Hepatocyte (in vitro differentiated cells): ENCODE measurements around the gene AGAP1. TPM values are rescaled to one million over a fixed set of nuclear protein-coding genes. Genes with fewer than 3 reads are reported as not detected.

Experiments used
- DNase-seq: peaks from one replicate; pipeline ENCODE4 v3.0.0-alpha.2; 2016; ENCODE audit warnings: low spot score
- H2AFZ ChIP-seq: fragments of 200-600 bp; sonication (generic); 2 replicates; pipeline ENCODE4 v1.6.0; 2016; ENCODE audit warnings: antibody characterized with exemption, mild to moderate bottlenecking
- H3K27ac ChIP-seq: fragments of 200-600 bp; sonication (generic); 2 replicates; pipeline ENCODE4 v1.5.1; 2016; ENCODE audit warnings: mild to moderate bottlenecking
- H3K27me3 ChIP-seq: fragments of 200-600 bp; sonication (generic); 2 replicates; pipeline ENCODE4 v1.6.1; 2016
- H3K36me3 ChIP-seq: fragments of 200-600 bp; sonication (generic); replicated peaks from 2 replicates; pipeline ENCODE4 v1.5.1; 2016; ENCODE audit warnings: low read depth; ENCODE audit not compliant: insufficient read depth
- H3K4me1 ChIP-seq: fragments of 200-600 bp; sonication (generic); 2 replicates; pipeline ENCODE4 v1.5.1; 2016; ENCODE audit warnings: mild to moderate bottlenecking, moderate library complexity; ENCODE audit not compliant: insufficient read depth
- H3K4me2 ChIP-seq: fragments of 200-600 bp; sonication (generic); 2 replicates; pipeline ENCODE4 v1.6.0; 2016
- H3K4me3 ChIP-seq: fragments of 200-600 bp; sonication (generic); 2 replicates; pipeline ENCODE4 v1.5.1; 2016; ENCODE audit warnings: mild to moderate bottlenecking
- H3K79me2 ChIP-seq: fragments of 200-600 bp; sonication (generic); 2 replicates; pipeline ENCODE4 v1.6.0; 2017; ENCODE audit warnings: mild to moderate bottlenecking
- H3K9me2 ChIP-seq: fragments of 200-600 bp; sonication (generic); replicated peaks from 2 replicates; pipeline ENCODE4 v1.6.0; 2017; ENCODE audit warnings: mild to moderate bottlenecking; ENCODE audit not compliant: insufficient read depth
- H3K9me3 ChIP-seq: fragments of 200-600 bp; sonication (generic); 2 replicates; pipeline ENCODE4 v1.5.1; 2016; ENCODE audit warnings: low read depth, mild to moderate bottlenecking
- H4K20me1 ChIP-seq: fragments of 200-600 bp; sonication (generic); 2 replicates; pipeline ENCODE4 v1.6.0; 2016; ENCODE audit warnings: mild to moderate bottlenecking; ENCODE audit not compliant: insufficient read depth, poor library complexity, severe bottlenecking
- CTCF ChIP-seq: fragments of 200-600 bp; sonication (generic); IDR thresholded peaks from 2 replicates; pipeline ENCODE4 v1.5.1; 2016; ENCODE audit warnings: antibody characterized with exemption, mild to moderate bottlenecking; ENCODE audit not compliant: poor library complexity
- EZH2 ChIP-seq: fragments of 200-600 bp; sonication (generic); IDR thresholded peaks from 2 replicates; pipeline ENCODE4 v1.6.1; 2016; ENCODE audit warnings: antibody characterized with exemption, mild to moderate bottlenecking, borderline replicate concordance
- EZH2phosphoT487 ChIP-seq: fragments of 200-600 bp; sonication (generic); IDR thresholded peaks from one replicate; pipeline ENCODE4 v1.6.1; 2018; ENCODE audit warnings: antibody characterized with exemption, mild to moderate bottlenecking, low read depth, moderate library complexity; ENCODE audit not compliant: unreplicated experiment, severe bottlenecking
- WGBS: methylation state at CpG from one replicate; pipeline ENCODE4 v1.1.6; 2016; ENCODE audit warnings: low lambda C conversion rate; ENCODE audit errors: missing lambda C conversion rate; 5-methylcytosine and 5-hydroxymethylcytosine counted together
- polyA plus RNA-seq: library from polyadenylated mRNA; unstranded; fragments of >200 nt; fragmentation: Nextera tagmentation; extraction: Ambion mirVana; gene quantifications from 2 replicates; pipeline ENCODE4 v1.2.1, GENCODE V29; 2016
- total RNA-seq: library from RNA; depleted of rRNA; stranded (reverse); fragments of >200 nt; gene quantifications from 2 replicates; pipeline ENCODE4 v1.2.3, GENCODE V29; 2014

Gene AGAP1
- total and polyA plus RNA-seq, 2 experiments from 2014 or later: 12.1 to 20.0 TPM

DNA sequence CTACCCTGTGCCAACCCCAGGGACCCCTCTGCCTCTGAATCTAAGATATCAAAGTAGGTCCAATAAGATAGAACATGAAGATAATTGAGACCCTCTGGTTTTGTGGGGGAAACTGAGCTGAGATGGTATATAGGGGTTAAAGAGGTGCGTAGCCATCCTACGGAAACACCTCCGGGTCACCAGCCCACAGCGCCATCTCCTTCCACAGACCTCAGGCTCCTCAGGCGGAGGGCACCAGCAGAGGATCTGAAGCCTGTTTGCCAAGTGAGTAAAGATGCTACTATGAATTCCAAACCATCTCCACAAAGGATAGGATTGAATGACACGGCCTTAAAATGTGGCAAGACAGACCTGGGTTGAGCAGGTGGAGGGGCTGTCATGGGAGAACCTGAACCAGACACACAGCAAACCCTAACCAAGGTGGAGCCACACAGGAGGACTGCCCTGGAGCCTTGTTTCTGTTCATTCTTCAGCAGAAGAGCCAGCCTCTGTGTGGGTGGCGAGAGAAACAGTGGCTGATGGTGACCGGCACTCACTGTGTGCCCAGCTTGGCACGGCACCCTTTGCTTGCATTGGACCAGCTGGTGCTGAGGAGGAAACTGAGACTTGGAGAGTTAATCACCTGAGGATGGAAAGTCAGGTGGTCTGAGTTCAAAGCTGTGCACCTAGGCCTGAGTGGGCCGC lies 664.1 kb downstream of the AGAP1 start:
- Histone ChIP-seq H3K4me3 (no peak overlapping the region), H2AFZ (no peak overlapping the region), H3K4me1 (no peaks in the 10 kb centered on the region), H3K4me2 (no peak overlapping the region), H3K36me3 (no peaks in the 10 kb centered on the region), H3K79me2 (no peaks in the 10 kb centered on the region), H3K27me3 (peaks cover 69% of the 10 kb centered on the region), H3K9me3 (no peaks in the 10 kb centered on the region), H3K9me2 (no peaks in the 10 kb centered on the region), H3K27ac (no peak overlapping the region), H4K20me1 (no peaks in the 10 kb centered on the region)
- no peak for DNase-seq
- TF ChIP-seq EZH2: no peak
- WGBS: 91% methylated on average over 10 of the region's 10 CpGs

DNA sequence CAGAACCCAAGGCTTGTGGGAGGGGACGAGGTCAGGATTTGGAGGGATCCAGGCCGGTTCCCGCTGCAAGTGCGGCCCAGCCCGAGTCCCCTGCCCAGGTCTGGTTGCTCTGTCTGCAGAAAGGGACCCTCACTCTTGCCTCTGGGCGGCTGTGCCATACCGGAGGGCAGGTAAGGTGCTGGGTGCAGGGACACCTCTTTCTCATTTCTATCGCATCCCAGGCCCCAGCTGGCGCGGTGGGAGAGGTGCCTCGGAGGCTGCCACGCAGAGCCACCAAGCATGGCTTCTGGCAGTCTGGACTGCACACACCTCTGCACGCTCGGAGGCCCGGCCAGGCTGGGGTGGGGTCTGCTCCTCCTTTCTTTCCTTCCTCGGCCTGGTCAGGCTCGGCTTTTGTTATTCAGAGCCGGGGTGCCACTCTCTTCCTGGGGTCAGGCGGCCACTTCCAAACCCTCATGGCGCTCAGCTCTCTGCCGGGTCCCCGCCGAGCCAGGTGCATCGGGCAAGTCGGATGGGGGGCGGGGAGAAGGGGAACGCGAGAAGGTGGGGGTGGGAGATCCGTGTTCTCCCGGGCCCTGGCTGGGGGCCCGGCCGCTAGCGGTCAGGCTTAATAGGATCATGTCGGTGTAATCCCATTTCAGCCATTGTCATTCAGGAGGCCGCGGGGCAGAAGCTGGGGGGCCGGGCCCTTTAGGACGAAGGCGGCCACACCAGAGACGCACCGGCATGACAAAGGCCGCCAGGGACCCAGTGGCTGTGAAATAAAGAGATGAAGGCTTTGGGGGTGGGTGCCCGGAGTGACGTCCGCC lies 665.3 kb downstream of the AGAP1 start:
- H3K9me2 ChIP-seq: no peaks in the 10 kb centered on the region
- TF ChIP-seq EZH2 (no peak), CTCF (no peak), EZH2phosphoT487 (peak; percentile 79)
- H3K27ac ChIP-seq: no peak overlapping the region
- no peaks in the 10 kb centered on the region for H3K79me2 ChIP-seq
- H3K4me1 ChIP-seq: peaks cover 5% of the 10 kb centered on the region
- H3K36me3 ChIP-seq: no peaks in the 10 kb centered on the region
- DNase-seq: no peak
- H3K9me3 ChIP-seq: no peaks in the 10 kb centered on the region
- WGBS: 12% methylated on average over 33 of the region's 45 CpGs
- no peak overlapping the region for H3K4me3 ChIP-seq
- H3K27me3 ChIP-seq: peaks cover 81% of the 10 kb centered on the region
- no peak overlapping the region for H2AFZ ChIP-seq
- H4K20me1 ChIP-seq: no peaks in the 10 kb centered on the region
- peak overlapping the region; percentile 41 for H3K4me2 ChIP-seq

GRCh38 chr2:236159778-236160170 lies 665.9 kb downstream of the AGAP1 start:
- H4K20me1 ChIP-seq: no peaks in the 10 kb centered on the region
- H3K9me3 ChIP-seq: no peaks in the 10 kb centered on the region
- peaks cover 11% of the 10 kb centered on the region for H3K4me1 ChIP-seq
- H2AFZ ChIP-seq: no peak overlapping the region
- H3K36me3 ChIP-seq: no peaks in the 10 kb centered on the region
- no peak for DNase-seq
- H3K27ac ChIP-seq: no peak overlapping the region
- WGBS: 9% methylated on average over 19 of the region's 33 CpGs
- no peak for TF ChIP-seq CTCF
- TF ChIP-seq EZH2: peak; percentile 82
- H3K4me3 ChIP-seq: no peak overlapping the region
- peaks cover 87% of the 10 kb centered on the region for H3K27me3 ChIP-seq
- H3K79me2 ChIP-seq: no peaks in the 10 kb centered on the region
- no peaks in the 10 kb centered on the region for H3K9me2 ChIP-seq
- peak overlapping the region; percentile 41 for H3K4me2 ChIP-seq

DNA sequence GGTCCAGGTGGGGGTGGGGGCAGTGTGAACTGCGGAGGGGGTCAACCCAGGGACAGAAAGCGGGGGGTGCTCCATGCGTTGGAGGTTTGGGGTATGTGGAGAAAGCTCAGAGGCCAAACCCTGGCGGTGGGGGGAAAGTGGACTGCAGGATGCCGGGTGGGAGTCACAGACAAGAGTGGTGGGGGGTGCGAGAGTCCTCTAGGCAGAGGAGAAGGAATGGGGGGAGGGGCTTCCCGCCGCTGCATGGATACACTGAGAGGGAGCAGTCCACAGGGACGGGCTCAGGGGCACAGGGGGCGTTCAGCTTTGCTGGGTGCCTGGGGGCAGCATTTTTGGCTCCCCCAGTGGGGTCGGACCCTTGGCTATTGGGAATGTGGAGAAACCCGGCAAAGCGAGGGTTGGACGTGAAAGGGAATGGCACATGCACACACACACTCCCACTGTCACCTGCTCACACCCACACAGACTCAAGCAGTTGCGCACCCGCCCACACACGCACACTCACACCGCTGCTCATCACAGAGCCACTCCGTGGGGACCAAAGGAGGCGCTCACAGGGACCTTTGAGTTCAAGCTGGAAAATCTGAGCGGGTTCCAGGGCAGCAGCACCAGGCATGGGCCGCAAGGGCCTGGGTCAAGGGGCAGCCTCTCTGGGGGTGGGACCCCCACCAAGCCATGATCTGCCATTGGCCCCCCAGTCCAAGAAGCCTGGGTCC lies 666.7 kb downstream of the AGAP1 start:
- no peak overlapping the region for H2AFZ ChIP-seq
- no peaks in the 10 kb centered on the region for H3K9me2 ChIP-seq
- no peak overlapping the region for H3K4me2 ChIP-seq
- 52% methylated on average over 12 of the region's 22 CpGs for whole genome bisulfite sequencing
- peaks cover 13% of the 10 kb centered on the region for H3K4me1 ChIP-seq
- H4K20me1 ChIP-seq: no peaks in the 10 kb centered on the region
- H3K36me3 ChIP-seq: no peaks in the 10 kb centered on the region
- TF ChIP-seq CTCF (no peak), EZH2phosphoT487 (no peak), EZH2 (no peak)
- peaks cover 94% of the 10 kb centered on the region for H3K27me3 ChIP-seq
- H3K79me2 ChIP-seq: no peaks in the 10 kb centered on the region
- no peak overlapping the region for H3K4me3 ChIP-seq
- no peak overlapping the region for H3K27ac ChIP-seq
- no peaks in the 10 kb centered on the region for H3K9me3 ChIP-seq
- DNase-seq: no peak
